GM18907 (cell line): Measurements from ENCODE around the gene PCDHA9.
"Not testable (repeated sequence)": the region's sequence is repeated elsewhere in the genome, so short reads cannot be mapped to it uniquely, and the experiment has no call there.

ENCODE experiments used
- ATAC-seq: cut with Tn5 transposase; IDR thresholded peaks from one replicate; pipeline ENCODE4 v1.9.1; 2021; ENCODE audit warnings: mild to moderate bottlenecking, moderate library complexity; ENCODE audit not compliant: unreplicated experiment

The PCDHA9 gene

GRCh38 chr5:140835622-140836510 lies 12.3 kb upstream of the PCDHA9 start:
- ATAC-seq: no peak

- ATAC-seq: no peak
These were observed 6.9 kb upstream of the PCDHA9 start, which contains the start of gene PCDHA8 for GRCh38 chr5:140840978-140841962. Gene PCDHA8 (plus strand): TSS chr5:140841187. CDS start chr5:140841322, 135 bp downstream.

GRCh38 chr5:140842798-140843733 lies 5.1 kb upstream of the PCDHA9 start:
- no peak for ATAC-seq

GRCh38 chr5:140849831-140850634 lies 1.9 kb downstream of the PCDHA9 start:
- not testable (repeated sequence) for ATAC-seq

GRCh38 chr5:140855772-140856674 lies 7.8 kb downstream of the PCDHA9 start, which contains the start of gene PCDHA10:
Gene PCDHA10 (plus strand): TSS chr5:140855897. CDS start chr5:140856049, 152 bp downstream.
- ATAC-seq: no peak

- ATAC-seq: no peak
These were observed 9.2 kb downstream of the PCDHA9 start for GRCh38 chr5:140857177-140857986.

- ATAC-seq: no peak
These were observed 9.7 kb downstream of the PCDHA9 start for GRCh38 chr5:140857987-140858240.

GRCh38 chr5:140862441-140863295 lies 14.5 kb downstream of the PCDHA9 start:
- ATAC-seq: no peak

GRCh38 chr5:140868721-140869554 lies 20.8 kb downstream of the PCDHA9 start, which contains the start of gene PCDHA11:
Gene PCDHA11 (plus strand): TSS chr5:140868957. CDS start chr5:140869104, 147 bp downstream.
- no peak for ATAC-seq

- ATAC-seq: no peak
These were observed 21.3 kb downstream of the PCDHA9 start for GRCh38 chr5:140869555-140869886.

- ATAC-seq: no peak
These were observed 22.3 kb downstream of the PCDHA9 start for GRCh38 chr5:140870221-140871201.

GRCh38 chr5:140875085-140876065 lies 27.2 kb downstream of the PCDHA9 start, which contains the start of gene PCDHA12:
Gene PCDHA12 (plus strand): TSS chr5:140875308. CDS start chr5:140875473, 165 bp downstream.
- no peak for ATAC-seq

GRCh38 chr5:140876541-140877261 lies 28.5 kb downstream of the PCDHA9 start:
- ATAC-seq: not testable (repeated sequence)
